HG03575 (cell line): ENCODE data around the gene SPRR1B.
"Not testable (repeated sequence)": the region's sequence is repeated elsewhere in the genome, so short reads cannot be mapped to it uniquely, and the experiment has no call there.

Experiments
- ATAC-seq: cut with Tn5 transposase; IDR thresholded peaks from one replicate; pipeline ENCODE4 v1.9.1; 2021; ENCODE audit not compliant: unreplicated experiment, insufficient number of reproducible peaks, low FRiP score; ENCODE audit errors: extremely low read depth

Gene SPRR1B

GRCh38 chr1:153030895-153031294 is at the start of gene SPRR1B:
Gene SPRR1B, plus strand, starts transcription at chr1:153031203. Its CDS starts 1,143 bp downstream, at chr1:153032346.
- no peak for ATAC-seq

- no peak for ATAC-seq
Observed at GRCh38 chr1:152982076-152982475, 48.9 kb upstream of the SPRR1B start.

- ATAC-seq: no peak
Observed at GRCh38 chr1:152983234-152983633, 47.8 kb upstream of the SPRR1B start.

GRCh38 chr1:152983743-152984142 is 47.3 kb upstream of the SPRR1B start, which contains the start of gene SPRR1A:
Gene SPRR1A, plus strand, starts transcription at chr1:152984081. Its CDS starts 1,150 bp downstream, at chr1:152985231.
- no peak for ATAC-seq

- no peak for ATAC-seq
Observed at GRCh38 chr1:152986578-152986977, 44.4 kb upstream of the SPRR1B start.

GRCh38 chr1:152993186-152993585 is 37.8 kb upstream of the SPRR1B start:
- no peak for ATAC-seq

- no peak for ATAC-seq
Observed at GRCh38 chr1:152995842-152996241, 35.2 kb upstream of the SPRR1B start.

GRCh38 chr1:152996633-152997400 is 34.2 kb upstream of the SPRR1B start:
- ATAC-seq: no peak

- no peak for ATAC-seq
Observed at GRCh38 chr1:152997901-152998300, 33.1 kb upstream of the SPRR1B start.

- ATAC-seq: no peak
Observed at GRCh38 chr1:152998476-152998875, 32.5 kb upstream of the SPRR1B start.

GRCh38 chr1:152999818-153000217 is 31.2 kb upstream of the SPRR1B start:
- ATAC-seq: no peak

GRCh38 chr1:153000294-153000693 is 30.7 kb upstream of the SPRR1B start:
- ATAC-seq: no peak

GRCh38 chr1:153001382-153001781 is 29.6 kb upstream of the SPRR1B start, which contains the start of gene SPRR3:
Gene SPRR3, plus strand, starts transcription at chr1:153001749. Its CDS starts 1,272 bp downstream, at chr1:153003021.
- ATAC-seq: no peak

GRCh38 chr1:153011235-153011758 is 19.7 kb upstream of the SPRR1B start:
- ATAC-seq: not testable (repeated sequence)

- ATAC-seq: not testable (repeated sequence)
Observed at GRCh38 chr1:153021829-153022228, 9.2 kb upstream of the SPRR1B start.

GRCh38 chr1:153022340-153022739 is 8.7 kb upstream of the SPRR1B start:
- ATAC-seq: not testable (repeated sequence)

GRCh38 chr1:153023109-153023508 is 7.9 kb upstream of the SPRR1B start:
- ATAC-seq: no peak

GRCh38 chr1:153024413-153024812 is 6.6 kb upstream of the SPRR1B start:
- ATAC-seq: no peak

GRCh38 chr1:153025797-153026196 is 5.2 kb upstream of the SPRR1B start:
- ATAC-seq: no peak

- no peak for ATAC-seq
Observed at GRCh38 chr1:153028766-153029165, 2.2 kb upstream of the SPRR1B start.
